Panc1 (cell line): ENCODE data around the gene IL1R1.

Experiments
- SIN3A ChIP-seq: IDR thresholded peaks from 2 replicates; pipeline ENCODE4 v1.6.1; 2012; ENCODE audit warnings: low read depth, mild to moderate bottlenecking, low read length, moderate library complexity, borderline replicate concordance; ENCODE audit not compliant: insufficient read depth
- TF ChIP-seq, protein P1 (sequence below), 2 experiments: IDR thresholded peaks; 2 replicates each; pipeline ENCODE4 v1.6.1; 2011 to 2012; ENCODE audit warnings: low read depth in 2 of 2, control low read depth in 1 of 2, low read length in 1 of 2, mild to moderate bottlenecking in 1 of 2, moderate library complexity in 1 of 2; ENCODE audit not compliant: insufficient read depth in 1 of 2
- TF ChIP-seq, protein P2 (sequence below): fragments of 450-650 bp; IDR thresholded peaks from 2 replicates; pipeline ENCODE4 v1.5.1; 2017; ENCODE audit warnings: mild to moderate bottlenecking

DNA sequence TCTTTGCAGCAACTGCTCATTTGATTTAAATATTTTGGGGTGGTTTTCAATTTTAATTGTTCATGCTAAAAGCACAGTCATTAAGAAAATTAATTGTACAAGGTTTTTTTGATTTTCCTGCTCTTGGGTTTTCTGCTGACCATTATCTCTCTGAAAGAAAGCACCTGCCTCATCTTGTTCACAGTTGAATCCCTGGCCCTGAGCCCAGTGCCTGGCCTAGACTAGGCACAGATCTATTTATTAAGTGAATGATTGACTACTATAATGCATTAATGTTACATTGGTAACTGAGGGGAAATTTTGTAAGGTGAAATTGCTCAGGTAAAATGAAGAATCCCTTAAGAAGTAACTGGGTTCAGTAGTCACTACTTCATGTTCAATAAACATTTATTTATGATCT, 66.2 kb downstream of the IL1R1 start:
- no peak for TF ChIP-seq SIN3A
- TF ChIP-seq, protein P1, sequence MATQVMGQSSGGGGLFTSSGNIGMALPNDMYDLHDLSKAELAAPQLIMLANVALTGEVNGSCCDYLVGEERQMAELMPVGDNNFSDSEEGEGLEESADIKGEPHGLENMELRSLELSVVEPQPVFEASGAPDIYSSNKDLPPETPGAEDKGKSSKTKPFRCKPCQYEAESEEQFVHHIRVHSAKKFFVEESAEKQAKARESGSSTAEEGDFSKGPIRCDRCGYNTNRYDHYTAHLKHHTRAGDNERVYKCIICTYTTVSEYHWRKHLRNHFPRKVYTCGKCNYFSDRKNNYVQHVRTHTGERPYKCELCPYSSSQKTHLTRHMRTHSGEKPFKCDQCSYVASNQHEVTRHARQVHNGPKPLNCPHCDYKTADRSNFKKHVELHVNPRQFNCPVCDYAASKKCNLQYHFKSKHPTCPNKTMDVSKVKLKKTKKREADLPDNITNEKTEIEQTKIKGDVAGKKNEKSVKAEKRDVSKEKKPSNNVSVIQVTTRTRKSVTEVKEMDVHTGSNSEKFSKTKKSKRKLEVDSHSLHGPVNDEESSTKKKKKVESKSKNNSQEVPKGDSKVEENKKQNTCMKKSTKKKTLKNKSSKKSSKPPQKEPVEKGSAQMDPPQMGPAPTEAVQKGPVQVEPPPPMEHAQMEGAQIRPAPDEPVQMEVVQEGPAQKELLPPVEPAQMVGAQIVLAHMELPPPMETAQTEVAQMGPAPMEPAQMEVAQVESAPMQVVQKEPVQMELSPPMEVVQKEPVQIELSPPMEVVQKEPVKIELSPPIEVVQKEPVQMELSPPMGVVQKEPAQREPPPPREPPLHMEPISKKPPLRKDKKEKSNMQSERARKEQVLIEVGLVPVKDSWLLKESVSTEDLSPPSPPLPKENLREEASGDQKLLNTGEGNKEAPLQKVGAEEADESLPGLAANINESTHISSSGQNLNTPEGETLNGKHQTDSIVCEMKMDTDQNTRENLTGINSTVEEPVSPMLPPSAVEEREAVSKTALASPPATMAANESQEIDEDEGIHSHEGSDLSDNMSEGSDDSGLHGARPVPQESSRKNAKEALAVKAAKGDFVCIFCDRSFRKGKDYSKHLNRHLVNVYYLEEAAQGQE (IDR thresholded peaks at IDR 0.05; ENCODE audit: insufficient read depth in 1 of 2, low read depth in 2 of 2, low read length in 1 of 2), result no peak
- TF ChIP-seq, protein P2, sequence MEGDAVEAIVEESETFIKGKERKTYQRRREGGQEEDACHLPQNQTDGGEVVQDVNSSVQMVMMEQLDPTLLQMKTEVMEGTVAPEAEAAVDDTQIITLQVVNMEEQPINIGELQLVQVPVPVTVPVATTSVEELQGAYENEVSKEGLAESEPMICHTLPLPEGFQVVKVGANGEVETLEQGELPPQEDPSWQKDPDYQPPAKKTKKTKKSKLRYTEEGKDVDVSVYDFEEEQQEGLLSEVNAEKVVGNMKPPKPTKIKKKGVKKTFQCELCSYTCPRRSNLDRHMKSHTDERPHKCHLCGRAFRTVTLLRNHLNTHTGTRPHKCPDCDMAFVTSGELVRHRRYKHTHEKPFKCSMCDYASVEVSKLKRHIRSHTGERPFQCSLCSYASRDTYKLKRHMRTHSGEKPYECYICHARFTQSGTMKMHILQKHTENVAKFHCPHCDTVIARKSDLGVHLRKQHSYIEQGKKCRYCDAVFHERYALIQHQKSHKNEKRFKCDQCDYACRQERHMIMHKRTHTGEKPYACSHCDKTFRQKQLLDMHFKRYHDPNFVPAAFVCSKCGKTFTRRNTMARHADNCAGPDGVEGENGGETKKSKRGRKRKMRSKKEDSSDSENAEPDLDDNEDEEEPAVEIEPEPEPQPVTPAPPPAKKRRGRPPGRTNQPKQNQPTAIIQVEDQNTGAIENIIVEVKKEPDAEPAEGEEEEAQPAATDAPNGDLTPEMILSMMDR, result no peak
